ENCODE data around the gene RBBP8NL. TPM values are rescaled to one million over a fixed set of nuclear protein-coding genes. Genes with fewer than 3 reads are reported as not detected.

Gene RBBP8NL
- total RNA-seq, 1 donor from 2014 or later: not detected

- DNase-seq (ENCODE audit: low read depth): no peak
Observed at GRCh38 chr20:62420846-62421715, 6.3 kb downstream of the RBBP8NL start.

DNA sequence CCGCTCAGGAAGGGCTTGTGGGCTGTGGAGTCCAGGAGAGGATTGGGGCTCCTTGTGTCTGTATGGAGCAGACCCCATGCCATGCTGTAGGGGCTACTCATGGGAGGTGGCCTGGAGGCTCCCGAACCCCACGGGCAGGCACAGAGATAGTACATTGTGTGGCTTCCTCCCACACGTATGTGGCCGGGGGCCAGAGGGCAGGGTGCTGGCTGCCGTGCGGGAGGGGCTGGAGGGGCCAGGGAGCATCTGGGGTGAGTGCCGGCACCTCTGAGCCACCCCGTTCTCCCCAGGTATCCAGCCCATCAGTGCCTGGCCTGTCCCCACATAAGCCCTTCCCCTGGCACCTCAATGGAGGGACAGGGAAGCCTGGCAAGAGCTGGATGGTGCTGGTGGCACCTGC lies 7.6 kb downstream of the RBBP8NL start:
- no peak for DNase-seq (ENCODE audit: low read depth)

DNA sequence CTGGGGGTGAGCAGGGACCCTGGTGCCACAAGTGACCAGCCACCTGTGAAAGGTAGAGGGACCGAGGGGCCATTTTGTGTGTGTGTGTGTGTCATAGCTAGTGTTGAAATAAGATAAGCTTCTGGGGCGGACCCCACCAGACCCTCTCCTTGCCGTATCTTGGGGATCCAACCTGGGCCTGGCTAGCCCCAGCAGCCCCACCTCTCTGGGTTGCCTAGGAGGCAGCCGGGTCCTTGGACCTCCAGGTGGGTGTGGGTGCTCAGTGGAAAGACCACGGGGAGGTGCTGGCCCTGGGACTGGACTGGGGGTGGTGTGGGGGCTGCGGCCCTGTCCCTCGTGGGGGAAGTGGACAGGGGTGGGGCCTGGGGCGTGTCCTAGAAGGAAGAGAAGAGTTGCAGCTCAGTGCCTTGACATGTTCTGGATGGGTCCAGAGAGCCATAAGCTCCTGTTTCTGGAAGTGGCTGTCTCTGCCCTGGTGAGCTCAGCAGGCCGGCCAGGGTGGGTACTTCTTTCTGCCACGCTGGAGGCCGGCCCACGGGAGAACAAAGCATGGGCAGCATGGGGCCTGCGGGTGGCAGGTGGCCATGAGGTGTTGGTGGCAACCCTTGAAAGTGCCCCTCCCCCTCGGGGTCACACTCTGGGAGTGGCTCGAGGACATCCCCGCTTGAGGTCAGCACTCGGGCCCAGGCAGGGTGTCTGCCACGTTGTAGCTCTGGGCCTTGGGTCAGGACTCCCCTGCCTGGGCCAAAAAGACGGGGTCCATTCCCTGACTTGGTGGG lies 8.4 kb downstream of the RBBP8NL start:
- no peak for DNase-seq (ENCODE audit: low read depth)

DNA sequence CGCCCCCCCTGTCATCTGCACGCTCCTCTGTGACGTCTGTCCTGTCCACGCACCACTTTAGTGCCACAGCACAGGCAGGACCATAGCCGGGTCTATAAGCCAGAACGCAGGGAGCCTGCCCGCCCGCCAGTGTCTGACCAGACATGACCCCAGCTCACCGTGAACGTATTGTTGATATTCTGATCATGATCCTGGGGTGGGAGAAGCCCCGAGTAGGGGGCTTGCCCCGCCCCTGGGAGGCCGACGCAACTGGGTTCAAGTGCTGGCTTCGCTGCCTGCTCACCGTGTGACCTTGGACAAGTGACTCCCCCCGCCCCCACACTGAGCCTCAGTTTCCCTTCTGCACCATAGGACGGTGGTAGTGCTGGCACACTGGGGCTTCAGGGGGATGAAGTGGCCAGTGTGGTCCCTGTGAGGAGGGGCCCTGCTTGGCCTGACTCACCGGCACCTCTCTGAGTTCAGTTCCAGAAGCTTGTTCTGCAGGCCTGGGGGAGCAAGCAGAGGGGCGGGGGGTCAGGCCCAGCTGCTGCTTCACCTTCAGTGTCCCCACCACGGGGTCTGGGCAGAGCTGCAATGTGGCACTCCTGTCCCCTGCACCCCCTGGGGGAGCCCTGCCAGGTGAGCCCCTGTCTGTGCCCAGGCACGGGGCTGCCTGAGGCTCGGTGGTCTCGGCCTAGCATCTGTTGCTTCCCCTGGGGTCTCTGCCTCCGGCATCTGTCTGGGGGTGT lies 9.2 kb downstream of the RBBP8NL start:
- no peak for DNase-seq (ENCODE audit: low read depth)

DNA sequence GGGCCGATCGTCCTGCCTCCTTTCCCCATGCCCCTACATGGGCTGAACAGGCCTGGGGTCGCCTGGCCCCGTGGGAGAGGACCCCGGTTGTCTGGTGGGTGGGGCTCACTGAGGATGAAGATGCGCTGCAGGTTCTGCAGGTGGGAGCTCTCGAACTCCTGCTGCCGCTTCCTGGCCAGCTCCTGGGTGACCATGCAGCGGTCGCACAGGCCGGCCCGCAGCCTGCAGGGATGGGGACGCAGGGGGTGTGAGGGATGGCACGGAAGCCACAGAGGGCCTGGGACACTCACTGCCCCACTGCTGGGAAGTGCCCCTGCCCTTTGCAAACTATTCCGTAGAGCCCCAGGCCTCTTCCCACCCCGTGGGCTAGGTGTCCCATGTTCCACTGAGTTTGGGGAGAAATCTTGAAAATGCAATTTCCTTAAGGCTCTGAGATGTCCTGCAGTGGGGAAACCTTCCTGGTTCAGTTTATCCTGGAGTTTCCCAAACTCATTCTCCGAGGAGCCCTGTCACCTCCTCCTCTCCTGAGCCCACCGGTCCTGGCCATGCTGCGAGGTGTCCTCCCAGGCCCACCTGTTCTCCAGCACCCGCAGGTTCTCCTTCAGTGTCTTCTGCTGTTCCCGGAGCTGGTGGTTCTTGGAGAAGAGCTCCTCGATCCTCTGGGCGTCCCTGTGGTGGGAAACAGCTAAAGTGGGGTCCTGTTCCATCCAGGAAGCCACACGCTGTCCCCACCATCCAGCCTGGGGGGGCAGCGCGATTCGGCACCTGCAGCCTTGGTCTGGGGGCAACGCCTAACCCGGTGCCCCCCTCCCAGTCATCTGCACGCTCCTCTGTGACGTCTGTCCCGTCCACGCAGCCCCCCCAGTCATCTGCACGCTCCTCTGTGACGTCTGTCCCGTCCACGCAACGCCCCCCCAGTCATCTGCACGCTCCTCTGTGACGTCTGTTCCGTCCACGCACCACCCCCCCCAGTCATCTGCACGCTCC lies 10.4 kb downstream of the RBBP8NL start:
- DNase-seq (ENCODE audit: low read depth): no peak

- DNase-seq (ENCODE audit: low read depth): no peak
Observed at GRCh38 chr20:62415354-62416111, 11.8 kb downstream of the RBBP8NL start.

DNA sequence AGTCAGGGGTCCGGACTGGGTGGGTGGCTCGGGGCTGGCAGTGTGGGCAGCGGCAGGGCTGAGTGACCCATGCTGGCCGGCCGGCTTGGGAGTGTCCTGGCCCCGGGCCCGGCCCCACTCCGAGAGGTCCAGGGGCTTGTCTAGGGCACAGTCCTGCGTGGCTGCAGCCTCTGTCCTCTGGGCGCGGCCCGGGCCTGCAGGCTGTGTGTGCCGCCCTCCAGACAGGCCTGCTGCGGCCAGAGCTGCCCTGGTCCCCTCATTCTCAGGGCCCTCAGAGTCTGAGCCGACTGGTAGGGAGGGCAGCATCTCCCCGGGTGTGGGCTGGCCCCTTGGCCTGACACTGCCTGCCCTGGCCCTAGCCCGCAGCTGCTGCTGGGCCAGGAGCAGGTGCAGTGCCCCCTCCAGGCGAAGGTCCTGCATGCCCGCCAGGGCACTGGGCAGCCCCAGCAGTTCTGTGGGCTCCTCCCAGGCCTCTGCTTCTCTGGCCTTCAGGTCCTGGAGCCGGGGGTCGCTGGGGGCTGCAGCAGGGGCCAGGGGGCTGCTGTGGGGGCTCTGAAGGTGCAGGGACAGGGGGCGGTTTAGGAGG lies 13.3 kb downstream of the RBBP8NL start:
- no peak for DNase-seq (ENCODE audit: low read depth)

DNA sequence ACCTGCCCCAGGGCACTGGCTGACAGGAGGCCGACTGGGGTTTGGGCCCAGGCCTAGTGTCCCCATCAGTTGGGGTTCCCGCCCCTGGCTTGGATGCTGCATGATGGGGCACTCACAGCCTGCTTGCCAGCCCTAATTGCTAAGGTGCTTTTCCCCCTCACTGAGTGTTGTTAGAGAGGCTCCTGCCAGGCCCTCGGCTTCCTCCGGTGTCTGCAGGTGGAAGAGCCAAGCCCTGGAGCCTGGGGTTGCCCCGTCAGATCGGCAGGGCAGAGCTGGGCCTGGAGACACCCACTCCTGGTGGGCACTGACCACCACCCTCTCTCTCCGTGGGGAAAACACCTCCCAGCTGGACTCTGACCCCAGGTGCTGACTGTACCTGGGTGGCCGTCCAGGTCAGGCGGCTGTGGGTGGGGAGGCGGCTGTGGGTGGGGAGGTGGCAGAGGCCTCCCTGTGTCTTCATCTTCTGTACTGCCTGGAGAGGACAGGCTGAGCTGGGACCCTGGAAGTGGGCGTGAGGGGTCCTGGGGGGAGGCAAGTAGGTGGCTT lies 14.2 kb downstream of the RBBP8NL start:
- DNase-seq (ENCODE audit: low read depth): no peak

GRCh38 chr20:62412194-62413024 lies 14.9 kb downstream of the RBBP8NL start:
- DNase-seq (ENCODE audit: low read depth): no peak

DNA sequence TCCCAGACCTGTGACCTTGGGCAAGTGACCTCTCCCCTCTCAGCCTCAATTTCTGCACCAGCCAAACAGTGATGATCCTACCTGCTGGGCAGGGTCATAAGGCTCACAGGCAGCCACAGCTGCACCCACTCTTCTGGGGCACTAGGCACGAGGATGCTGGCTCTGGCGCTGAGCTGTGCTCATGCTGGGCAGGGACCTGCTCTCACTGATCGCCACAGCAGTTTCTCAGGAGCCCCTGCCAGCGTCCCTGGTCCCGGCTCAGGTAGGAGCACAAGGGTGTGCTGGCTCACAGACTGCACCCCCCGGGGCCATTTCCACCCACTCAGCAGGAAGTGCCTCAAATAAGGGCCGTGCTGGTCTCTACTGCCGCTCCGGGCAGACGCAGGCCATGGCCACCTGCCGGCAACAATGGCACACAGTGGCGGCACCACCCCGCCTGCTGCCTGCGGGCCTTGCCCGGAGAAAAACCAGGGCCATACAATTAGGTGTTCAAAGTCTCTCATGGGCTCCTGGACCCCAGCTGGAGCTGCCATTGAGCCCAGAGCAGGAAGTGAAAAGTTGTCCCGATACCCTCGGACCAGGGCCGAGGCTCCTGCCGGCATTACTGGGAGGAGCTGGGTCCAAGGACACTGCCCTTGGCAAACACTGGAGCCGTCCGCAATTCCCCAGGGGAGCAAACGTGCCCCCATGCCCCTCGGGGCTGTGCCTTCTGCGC lies 15.7 kb downstream of the RBBP8NL start:
- no peak for DNase-seq (ENCODE audit: low read depth)

DNA sequence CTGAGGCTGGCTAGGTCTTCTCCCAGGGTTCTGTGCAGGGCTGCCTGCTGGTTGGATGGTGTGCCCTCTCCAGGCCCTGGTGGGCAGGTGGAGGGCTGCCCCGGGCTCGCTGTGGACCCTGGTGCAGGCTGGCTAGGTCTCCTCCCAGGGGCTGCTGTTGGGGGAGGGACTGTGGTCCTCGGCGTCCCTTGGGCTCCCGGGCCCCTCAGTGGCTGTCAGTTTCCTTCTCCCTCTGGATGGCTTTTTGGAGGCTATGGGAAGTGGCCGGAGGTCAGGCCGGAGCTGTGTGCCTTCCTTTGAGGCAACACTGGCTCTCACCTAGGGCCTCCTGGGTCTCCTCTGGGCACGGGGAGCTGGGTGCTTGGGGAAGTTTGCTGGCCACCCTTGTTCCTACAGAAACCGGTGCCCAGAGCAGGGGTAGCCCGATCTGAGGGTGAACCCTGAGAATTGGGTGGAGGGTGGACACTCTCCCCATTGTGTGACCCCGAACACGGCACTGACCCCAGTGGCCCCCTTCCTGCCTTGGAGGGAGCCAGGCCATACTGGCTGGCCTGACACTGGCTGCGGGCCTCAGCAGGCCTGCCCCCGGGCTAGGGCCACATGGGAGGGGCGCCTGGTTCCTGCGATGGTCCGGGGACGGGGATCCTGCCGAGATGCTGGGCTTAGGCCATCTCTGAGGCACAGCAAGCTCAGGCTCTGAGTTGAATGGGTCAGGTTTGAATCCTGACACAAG lies 16.4 kb downstream of the RBBP8NL start:
- no peak for DNase-seq (ENCODE audit: low read depth)

- DNase-seq (ENCODE audit: low read depth): peak; percentile 58
Observed at GRCh38 chr20:62409931-62410745, 17.2 kb downstream of the RBBP8NL start.

DNA sequence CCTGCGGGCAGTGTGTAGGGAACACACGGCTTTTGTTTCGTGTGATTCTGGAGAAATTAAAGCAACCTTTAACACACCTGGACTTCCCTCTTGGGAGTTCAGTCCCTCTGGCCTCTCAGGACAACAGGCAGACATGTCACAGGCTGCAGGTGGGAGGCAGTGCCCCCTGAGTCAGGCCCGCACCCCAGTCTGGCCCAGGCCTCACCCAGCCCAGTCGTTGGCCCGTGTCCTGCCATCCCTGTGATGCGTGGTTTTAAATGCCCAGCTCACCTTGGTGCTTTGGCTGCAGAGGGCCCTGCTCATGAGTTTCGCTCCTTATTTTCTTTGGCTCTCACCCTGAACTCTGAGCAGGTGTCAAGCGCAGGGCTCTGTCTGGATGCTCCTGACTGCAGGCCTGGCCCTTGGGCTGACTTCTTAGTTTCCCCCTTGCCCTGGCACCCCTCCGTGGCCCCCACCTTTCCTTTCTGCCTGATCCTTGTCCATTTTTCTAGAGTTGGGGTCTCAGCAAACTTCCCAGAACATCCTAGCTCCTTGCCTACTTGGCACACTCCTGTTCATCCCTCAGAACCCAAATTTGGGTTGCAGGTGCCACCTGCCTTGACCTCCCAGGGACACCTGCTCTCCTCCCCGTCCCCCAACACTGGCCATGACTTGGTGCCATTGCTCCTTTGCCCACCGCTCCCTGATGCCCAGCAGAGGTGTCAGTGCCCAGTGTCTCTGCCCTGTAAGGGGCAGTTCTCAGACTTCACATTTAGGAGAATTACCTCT lies 18.1 kb downstream of the RBBP8NL start:
- DNase-seq (ENCODE audit: low read depth): no peak

GRCh38 chr20:62408640-62409039 lies 18.7 kb downstream of the RBBP8NL start:
- no peak for DNase-seq (ENCODE audit: low read depth)

- no peak for DNase-seq (ENCODE audit: low read depth)
Observed at GRCh38 chr20:62408055-62408454, 19.3 kb downstream of the RBBP8NL start.
